Measurements from ENCODE around the gene R3HCC1L.

R3HCC1L gene

DNA sequence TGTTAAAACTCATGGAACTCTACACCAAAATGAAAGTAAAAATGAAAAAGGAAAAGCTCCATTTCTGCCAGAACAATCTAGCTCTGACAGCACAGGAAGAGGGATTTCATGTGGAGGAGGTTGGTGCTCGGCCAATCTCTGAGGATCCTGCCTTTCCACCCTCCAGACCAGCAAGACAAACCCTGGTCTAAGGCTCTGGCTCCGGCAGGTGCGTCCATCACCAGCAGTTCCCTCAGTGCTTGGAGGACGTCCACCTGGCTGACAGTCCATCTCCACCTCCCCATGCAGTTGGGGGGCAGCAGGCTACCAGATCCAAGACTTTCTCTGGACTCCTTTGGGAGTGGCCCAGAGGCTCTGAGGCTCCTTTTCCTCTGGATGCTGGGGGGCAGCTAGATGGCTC lies 158.5 kb downstream of the R3HCC1L start:
- DNase-seq = no peak

DNA sequence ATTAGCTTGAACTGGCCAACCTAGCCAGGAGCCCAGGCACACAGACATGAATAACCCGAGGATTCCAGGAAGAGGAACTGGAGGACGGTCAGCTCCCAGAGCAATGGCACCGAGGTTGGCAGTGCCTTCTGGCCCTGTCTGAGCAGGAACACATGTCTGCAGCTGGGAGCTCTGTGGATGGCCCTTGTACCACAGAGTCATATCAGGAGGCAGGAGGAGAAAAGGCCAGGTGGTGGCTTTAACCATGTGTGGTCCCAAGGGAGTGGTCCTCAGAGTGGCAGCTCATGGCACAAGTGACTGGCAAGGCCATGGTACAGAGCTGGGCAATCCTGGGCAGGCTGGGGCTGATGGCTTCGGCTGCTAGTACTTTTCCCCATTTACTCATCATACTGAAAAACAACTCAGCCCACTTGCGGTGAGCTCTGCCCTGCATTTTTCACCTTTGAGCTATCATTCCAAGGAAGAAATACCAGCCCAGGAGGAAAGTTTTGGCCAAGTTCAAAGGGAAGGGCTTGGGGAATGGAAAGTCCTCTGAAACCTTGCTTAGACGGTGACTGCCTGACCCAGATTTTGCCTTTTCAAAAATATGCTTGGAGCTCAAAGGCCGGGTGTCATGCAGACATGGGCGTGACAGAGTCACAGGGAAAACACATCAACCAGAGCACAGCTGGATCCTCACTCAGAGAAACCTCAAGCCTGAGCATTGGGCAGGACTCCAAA lies 159.3 kb downstream of the R3HCC1L start:
- no peak for DNase-seq

DNA sequence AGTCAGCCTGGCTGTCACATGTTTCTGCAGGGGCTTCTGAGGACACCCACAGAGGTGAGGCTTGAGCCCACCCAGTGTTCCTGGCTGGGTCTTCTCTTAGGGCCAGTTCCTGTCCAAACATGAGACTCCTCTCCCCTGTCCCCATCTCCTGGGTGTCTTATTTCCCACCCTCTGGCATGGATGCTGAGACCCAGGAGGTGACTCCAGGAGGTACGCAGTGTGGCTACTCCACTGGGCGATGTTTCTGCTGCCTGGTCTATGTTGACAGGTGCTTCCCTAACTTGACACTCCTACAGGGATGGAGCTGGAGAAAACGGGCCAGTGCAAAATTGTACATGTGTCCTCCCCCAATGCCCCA lies 159.8 kb downstream of the R3HCC1L start:
- DNase-seq = no peak
